HG02840 (cell line): ENCODE results near the gene SARDH.

ENCODE experiments used
- ATAC-seq: cut with Tn5 transposase; IDR thresholded peaks from one replicate; pipeline ENCODE4 v1.9.1; 2021; ENCODE audit warnings: mild to moderate bottlenecking, moderate library complexity, moderate number of reproducible peaks; ENCODE audit not compliant: unreplicated experiment, low FRiP score

Gene SARDH

DNA sequence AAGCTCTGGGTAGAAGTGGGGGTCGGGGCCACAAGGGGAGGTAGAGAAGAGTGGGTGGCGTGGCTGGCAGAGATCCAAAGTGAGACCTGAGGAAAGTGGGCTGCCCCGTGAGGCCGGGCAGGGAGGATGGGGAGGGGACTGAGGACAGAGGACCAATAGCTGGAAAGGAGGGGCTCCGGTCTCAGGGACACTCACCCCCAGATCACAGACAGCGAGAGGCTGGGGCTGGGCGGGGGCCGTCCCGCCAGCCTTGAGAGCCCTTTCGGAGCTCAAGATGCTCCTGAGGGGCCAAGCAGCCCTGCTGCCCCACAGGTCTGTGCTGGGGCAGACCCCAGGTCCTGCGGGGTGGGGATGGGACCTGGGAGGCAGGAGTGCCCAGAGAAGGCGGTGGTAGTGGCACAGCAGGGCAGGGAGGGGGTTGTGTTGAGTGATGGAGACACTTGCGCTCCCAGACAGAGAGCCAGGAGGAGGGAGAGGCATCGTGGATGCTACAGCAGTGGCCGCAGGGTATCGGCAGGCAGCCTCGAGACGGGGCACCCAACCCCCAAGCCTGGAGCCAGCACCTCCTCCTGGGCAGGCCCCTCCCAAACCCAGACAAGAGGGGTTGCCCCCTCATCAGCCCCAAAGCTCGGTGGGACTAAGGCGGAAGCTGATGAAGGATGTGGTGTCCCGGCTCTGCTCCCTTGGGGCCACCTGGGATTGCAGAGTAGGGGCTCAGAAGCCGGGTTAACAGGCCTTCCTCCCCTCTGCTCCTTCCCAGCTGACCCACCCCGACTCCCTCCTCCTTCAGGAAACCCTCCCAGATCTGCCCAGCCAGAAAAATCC lies 3.4 kb downstream of the SARDH start:
- no peak for ATAC-seq

DNA sequence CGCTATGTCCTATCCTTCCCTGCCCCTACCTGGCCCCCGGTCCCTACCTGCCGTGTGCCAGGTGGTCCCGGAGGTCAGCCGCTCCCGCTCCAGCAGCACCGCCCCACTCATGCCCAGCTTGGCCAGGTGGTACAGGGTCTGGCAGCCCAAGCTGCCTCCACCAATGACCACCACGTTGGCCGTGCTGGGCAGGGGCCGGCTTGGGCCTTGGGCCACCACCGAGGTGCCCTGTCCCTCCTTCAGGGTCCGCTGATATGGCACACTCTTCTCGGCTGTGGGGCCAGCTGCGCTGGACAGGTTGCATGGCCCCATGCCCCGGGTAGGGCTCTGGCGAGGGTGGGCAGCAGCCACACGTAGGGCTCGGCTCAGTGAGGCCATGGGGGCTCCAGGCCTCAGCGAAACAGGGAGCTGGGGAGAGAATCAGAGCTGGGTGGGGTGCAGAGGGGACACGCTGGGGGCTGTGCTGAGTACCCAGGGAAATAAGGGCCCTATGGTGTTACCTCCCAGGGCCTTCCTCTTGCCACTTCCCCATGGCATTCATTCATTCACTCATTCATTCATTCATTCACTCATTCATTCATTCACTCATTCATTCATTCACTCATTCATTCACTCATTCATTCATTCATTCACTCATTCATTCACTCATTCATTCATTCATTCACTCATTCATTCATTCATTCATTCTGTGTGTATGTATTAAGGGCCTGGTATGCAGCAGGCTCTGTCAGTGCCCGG lies 4.2 kb downstream of the SARDH start:
- no peak for ATAC-seq

DNA sequence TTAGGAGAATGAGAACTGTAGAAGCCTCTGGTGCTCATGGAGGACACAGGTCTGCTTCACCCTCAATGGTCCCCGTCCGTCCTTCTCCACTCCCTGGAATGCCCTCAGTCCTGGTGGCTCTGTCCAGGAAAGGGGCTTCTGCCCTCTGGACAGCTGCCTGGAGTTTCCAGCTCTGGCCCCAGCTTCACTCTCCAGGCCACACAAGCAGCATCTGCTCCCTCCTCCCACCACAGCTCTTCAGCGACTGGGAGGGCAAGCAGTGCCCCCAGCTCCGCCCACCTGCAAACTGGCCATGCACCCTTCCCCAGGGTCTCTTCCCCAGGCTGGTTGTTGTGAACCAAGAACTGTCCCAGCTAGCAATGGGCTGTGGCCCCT lies 4.7 kb downstream of the SARDH start:
- no peak for ATAC-seq

DNA sequence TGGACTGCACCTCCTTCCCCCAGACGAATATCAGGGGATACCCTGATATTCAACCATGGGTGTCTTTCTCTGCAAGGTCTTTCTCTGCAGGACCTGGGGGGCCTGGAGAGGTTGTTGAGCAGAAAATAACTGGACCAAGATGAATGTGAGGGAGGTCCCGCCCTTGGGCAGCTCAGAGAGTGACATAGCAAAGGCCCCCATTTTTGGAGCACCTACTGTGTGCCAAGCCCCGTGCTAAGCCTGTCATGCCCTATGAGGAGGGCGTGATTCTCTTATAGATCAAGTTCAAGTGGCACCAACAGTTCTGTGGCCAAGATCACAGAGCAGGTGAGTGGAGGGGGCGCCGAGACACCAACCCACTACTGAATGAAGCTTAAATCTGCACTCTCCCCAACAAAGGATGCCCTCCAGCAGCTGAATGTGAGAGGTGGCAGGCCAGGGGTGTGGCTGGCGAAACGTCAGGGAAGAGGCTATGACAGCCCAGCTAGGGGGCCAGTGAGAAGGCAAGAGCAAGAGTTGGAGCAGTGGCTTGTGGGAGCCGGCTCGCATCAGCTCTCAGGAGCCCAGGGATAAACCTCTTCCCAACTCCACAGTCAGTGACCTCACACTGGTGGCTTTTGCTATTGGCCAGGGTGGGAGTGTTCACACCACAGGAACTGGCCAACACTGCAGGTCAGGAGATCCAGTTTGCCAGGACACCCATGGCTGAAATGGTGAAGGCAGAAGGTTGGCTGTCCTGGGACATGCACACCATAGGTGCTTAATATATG lies 5.3 kb downstream of the SARDH start:
- no peak for ATAC-seq

DNA sequence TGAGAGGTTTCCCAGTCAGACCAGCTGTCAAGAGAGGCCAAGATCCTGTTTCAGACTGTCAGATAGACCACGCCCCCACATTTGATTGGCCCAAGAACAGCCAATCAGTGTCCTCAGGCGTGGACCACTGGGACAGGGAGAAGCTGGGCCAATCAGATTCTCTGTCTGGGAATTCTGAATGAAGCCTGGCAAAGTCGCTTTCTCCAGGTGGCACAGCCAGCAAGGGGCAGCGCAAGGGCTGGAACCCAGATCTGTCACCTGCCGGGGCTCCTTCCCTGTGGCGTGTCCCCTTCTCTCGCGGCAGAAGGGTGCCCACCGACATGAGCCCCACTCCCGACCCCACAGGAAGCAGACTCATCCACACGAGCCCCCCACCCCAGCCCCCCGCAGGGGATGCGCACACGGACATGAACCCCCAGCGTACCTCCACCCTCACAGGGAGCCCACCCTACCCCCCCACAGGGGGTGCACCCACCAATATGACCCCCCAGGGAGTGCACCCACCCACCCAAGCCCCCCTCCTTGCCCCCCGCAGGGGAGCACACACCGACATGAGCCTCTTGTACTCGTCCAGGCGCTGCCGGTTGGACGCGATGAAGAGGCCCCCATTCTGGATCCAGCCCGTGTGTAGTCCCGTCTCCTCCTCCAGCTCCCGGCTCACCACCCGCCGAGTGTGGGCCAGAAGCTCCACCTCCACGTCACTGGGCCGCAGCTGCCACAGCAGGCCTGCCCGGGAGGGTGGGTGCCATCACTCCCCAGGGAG lies 6.1 kb downstream of the SARDH start:
- ATAC-seq, result no peak

DNA sequence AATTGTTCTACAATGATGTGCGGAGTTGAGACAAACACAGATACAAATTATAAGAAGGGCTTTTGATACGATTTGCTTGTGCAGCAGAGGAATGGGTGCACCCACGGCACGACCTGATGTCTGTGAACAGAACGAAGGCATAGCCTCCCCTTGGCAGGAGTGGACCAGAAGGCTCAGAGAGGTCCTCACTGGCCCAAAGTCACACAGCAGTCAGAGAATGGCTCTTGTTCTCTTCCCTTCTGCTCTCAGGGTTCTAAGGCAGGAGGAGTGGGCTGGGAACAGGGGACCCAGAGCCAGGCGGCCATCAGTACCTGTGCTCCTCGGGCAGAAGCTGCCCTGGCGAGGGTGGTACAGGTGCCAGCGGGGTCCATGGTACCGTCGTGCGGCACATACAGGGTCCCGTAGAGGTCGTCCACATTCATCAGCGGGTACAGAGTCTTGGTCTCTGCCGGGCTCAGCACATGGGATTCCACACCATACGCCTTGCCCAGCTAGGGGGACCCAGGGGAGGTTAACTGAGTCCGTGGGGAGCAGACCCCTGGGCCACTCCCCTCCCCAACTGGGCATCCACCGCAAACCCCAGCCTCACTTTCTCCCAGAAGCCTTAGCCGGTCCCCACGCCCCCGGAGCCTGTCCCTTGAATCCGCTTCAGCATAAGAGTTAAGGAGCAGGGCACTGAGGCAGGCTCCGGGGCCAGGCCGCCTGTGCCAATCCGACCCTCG lies 7.0 kb downstream of the SARDH start:
- no peak for ATAC-seq

DNA sequence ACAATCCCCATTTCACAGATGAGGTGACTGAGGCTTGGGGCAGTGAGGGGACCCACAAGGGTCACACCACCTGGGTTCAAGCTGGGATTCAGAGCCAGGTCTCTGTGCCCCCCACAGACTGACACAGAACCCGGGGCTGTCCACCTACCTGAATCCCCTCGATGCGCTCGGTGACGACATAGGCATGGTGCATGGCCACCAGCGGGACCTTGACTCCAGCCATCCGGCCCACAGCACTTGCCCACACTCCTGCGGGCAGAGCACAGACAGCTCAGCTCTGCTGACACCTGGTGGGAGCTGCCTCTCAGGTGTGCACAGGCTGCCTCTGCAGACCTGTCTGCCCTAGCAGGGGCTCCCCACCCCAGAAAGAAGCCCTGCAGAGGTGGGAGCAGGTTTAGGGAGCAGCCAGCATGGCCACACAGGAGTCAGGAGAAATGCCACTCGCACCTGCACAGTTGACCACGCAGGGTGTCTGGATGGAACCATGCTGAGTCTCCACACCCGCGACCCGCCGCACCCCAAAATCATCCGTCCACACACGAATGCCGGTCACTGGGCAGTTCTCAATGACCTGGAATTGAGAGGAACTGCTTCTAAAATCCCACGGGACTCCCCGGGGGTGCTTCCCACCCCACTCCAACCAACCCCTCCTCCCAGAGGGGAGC lies 8.4 kb downstream of the SARDH start:
- no peak for ATAC-seq

DNA sequence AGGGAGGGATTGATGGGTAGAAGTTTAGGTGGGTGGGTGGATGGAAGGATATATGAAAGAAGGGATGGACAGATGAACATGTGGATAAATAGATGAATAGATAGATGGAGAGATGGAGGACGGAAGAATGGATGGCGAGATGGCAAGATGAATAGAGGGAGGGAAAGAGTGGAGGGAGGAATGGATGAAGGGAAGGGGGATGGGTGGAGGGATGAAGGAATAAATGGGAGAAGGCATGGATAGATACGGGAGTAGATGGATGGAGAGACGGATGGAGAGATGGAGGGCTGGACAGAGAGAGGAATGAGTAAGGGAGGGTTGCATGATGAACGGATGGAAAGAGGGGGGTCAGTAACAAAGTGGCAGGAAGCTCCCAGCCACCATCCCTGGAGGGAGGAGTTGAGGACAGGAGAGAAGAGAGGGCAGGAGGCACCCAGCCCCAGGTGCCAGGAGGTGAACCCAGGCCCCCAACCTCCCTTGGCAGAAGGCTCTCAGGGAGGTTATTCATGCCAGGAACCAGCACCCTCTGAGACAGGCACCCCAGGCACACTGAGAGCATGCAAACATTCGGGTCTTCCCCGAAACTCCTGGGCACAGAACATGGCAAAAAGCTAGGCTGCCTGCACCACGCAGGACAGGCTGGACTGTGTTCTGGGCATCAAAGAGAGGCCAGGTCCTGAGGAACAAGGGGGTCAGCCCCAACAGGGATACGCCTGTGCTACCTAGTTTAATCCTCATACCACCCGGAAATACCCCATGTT lies 9.1 kb downstream of the SARDH start:
- ATAC-seq, result no peak

DNA sequence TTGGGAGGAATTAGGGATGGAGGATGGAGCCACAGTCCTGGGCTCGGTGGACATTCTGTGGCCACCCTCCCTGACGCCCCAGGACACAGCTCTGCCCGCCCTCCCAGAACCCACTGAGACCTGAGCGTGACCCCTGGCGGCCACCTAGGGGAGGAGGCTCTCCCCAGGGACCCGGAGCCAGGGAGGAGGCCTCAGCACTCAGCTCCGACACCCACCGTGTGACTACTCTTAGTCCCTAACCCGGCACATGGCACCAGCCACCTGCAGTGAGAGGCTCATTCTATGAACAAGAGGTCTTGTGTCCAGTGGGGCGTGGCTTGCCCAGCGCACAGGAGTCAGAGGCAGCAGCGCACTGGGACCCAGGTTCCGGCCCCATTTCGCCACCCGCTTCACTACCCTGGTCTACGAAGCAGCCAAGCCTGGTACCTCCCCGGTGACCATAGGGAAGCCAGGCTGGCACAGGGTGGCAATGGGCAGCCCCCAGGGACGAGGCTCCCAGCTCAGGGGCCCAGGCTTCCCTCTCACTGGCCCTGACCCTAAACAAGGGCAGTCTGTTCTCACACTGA lies 10.2 kb downstream of the SARDH start:
- no peak for ATAC-seq

DNA sequence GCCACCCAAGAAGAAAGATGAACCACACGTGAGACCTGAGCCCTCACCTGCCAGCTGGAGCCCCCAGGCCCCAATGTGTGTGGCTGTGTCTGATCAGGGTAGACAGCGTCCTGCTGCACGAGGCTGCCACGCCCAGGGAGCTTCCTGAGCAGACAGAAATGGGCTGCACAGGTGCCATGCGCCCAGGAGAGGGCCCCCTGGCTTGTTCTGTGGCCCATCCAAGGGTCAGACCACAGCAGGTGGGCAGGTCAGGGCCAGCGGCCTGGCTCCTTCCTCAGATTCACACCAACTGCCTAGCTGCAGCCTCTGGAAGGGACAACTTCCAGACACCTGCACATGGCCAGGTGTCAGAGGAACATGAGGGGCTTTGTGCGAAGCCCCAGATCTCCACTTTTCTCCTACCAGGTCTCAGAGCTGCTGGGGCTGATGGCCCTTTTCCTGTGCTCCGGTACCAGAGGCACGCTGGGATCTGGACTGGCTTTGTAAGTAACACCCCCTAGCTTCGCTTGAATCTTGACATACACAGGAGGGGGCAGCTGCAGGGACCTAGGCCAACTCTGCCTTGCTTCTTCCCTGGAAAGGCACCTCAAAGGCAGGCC lies 10.8 kb downstream of the SARDH start:
- no peak for ATAC-seq

DNA sequence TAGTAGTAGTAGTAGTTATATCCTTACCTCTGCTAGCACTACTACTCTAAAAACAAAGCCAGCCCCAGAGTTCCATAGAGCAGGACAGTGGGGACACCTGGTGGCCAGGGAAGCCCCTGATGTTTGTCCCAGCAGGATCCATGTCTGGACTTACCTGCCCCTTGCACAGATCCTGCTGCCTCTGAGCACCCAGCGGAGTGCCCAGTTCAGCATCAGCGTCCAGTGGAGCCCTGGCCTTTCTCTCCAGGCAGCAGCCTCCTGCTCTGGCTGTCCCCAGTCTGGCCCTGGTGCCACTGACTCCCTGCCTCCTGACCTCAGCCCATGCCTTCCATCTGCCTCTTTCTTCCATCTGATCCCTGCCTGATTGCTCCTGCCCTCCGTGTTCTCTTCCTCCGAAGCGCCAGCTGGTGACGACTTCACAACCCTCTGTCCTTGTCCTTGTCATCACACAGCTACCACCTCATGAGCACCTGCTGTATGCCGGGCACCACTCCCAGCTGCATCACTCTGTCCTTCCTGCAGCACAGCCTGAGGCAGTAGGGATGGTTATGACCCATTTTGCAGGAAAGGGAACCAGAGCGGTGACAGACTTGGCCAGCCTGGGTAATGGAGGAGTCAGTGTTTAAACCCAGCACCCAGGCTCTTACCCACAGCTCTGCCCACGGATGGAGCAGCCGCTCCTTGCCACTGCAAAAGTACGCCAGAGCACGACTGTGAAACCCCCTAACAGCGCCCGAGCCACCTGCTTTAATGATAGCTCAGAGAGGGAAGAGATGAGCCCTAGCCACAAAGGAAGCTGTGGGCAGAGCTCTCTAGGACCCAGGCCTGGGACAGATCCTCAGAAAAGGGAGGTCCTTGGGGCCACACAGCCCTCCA lies 11.5 kb downstream of the SARDH start:
- no peak for ATAC-seq

DNA sequence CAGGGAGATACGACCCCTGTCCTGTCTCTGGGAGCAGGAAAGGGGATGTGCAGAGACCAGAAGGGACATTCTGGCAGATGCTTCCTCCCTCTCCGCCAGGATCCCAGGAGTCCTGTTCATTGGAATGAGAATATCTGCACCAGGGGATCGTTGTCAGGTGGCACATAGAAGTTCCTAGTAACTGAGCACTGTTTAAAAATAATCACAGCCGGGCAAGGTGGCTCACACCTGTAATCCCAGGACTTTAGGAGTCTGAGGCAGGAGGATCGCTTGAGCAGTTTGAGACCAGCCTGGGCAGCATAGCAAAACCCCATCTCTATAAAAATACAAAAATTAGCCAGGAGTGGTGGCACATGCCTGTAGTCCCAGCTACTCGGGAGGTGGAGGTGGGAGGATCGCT lies 12.3 kb downstream of the SARDH start:
- no peak for ATAC-seq

DNA sequence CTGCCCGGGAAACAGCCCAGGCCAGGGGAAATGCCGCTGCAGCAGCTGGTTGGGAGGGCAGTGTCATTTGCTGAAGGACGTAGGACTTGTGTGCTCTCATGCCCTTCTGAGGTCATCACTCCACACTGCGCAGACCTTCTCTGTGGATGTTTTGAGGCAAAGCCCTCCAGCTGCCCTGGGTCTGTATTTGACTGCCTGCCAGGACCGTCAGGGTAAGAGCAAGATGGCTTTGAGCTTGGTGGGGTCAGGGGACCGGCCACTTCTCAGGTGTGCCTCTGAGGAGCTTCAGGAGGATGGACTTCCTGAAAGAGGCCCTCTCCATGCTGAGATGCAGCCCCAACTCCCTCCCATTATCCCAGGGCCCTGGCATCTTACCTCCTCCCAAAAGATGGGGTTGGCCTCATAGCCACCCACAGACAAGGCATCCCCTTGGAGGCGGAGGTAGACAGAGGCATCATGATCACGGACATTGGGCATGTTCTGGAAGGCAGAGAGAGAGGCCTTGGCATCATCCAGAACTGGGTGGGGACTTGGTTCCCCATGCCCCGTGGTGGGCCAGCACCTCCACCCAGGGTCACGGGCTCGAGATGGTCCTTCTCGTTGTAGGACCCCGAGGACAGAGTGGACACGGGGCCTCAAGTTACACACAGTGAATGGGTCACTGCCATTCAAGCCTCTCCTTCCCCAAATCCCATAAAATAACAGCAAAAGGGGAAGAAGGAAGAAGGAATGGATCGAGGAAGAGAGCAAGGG lies 19.4 kb downstream of the SARDH start:
- ATAC-seq, result no peak

DNA sequence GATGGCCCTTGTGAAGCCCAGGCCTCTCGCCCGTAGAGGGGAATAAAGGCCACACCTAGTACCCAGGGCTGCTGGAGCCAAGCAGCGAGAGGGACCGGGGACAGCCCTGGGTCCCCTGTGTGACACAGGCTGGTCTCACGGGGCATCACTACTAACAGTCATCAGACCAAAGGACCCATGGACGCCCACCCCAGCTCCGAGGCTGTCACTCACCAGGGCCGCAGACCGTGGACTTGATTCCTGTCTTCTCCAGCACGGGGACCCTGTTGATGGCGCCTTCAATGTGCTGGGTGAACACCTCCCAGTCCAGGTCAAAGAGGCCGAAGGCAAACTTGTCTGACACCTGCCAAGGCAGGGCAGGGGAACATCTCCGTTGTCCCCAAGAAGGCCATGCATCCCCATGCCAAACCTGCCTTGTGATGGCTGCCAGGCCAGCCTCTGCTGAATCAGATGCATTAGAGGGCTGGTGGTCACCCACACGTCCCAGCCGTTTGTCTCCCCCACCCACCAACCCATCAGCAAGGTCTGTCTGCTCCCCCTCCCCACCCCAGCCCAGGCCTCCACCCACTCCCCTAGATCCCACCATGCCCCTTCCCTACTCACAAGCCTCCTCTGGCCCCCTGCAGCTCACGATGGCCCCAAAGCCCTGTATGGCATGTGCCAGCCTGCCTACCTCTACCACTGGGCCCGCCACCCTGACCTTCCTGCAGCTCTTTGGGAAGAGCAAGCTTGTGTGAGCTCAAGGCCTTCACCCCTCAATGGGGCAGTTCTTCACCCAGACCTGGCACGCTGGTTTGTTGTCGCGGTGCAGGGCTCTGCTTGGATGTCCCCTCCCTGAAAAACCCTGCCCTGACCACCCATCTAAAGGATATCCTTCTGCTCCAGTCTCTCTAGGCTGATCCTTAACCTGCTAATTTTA lies 20.8 kb downstream of the SARDH start:
- no peak for ATAC-seq

DNA sequence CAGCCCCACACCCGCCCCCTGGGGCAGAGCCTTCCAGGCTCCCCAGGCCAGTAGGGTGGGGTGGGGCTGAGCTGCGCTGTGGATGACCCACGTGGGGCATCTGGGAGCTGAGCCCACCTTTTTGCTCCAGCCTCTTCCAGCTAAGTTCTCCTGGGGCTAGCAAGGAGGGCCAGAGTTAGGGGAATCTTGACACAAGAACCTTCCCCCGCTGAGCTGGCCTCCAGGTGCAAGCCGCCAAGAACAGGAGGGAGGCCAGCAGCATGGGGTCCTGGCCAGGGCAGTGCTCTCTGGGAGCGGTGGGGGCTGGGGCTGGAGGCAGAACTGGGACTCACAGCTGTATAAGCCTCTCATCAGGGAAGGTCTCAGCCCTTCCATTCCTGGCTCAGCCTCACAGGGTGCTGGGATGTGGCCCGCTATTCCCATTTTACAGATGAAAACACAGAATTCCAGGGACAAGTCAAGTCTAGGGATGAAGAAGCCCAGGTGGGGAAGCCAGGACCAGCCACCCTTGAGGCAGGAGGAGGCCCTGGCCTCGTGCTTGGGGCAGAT lies 21.5 kb downstream of the SARDH start:
- ATAC-seq, result no peak
